ENCODE results near the gene PLCXD1. TPM values are rescaled to one million over a fixed set of nuclear protein-coding genes. Genes with fewer than 3 reads are reported as not detected.
A peak's percentile ranks its signal among the peaks of the same experiment; 100 is the strongest.

The PLCXD1 gene
- polyA plus RNA-seq, 3 donors = 2.9 to 28.7 (median 6.7) TPM

DNA sequence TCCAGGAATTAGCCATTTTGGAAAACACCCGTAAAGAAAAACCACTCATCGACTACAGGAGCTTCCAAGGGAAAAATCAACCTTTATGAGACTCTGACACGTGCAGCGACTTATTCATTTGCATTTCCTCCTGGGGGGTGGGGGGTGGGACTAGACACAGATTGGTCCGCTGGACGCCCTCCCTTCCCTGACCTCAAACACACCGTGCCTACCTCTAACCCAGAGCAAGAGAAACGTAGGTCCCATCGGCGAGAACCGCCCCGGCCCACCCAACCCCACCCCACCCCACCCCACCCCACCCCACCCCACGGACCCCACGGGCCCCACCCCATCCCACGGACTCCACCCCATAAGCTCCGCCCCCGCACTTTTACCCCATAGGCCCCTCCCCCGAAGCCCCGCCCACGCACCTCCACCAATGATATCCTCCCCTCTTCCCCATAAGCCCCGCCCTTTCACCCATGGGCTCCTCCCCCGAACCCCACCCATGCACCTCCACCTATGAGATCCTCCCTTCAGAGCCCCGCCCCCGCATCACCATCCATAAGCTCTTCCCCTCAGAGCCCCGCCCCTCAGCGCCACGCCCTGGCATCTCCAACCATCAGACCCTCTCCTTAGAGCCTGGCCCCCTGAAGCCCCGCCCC, 36.4 kb downstream of the PLCXD1 start:
- Histone ChIP-seq H3K27me3 (ENCODE audit: control insufficient read depth in 2 of 2, insufficient read depth in 2 of 2, low read length in 2 of 2) (peaks cover 0 to 14% of the 10 kb centered on the region in 2 donors), H3K27ac (ENCODE audit: low read depth in 1 of 2, low read length in 2 of 2) (peak overlapping the region; percentile 92 to 93), H3K4me3 (replicated peaks in 1 of 3; ENCODE audit: low read depth in 2 of 3, low read length in 3 of 3) (peak overlapping the region; percentile 17 to 79 (median 59)), H3K36me3 (replicated peaks in 1 of 2; ENCODE audit: control insufficient read depth in 1 of 2, insufficient read depth in 2 of 2, low read length in 2 of 2) (peaks cover 32 to 40% of the 10 kb centered on the region in 2 donors), H3K4me2 (replicated peaks; ENCODE audit: extremely low read depth, low read length, poor library complexity, severe bottlenecking) (peak overlapping the region; percentile 71), H3K9ac (ENCODE audit: insufficient read depth, low read length, poor library complexity, severe bottlenecking) (peak overlapping the region; percentile 91), H3K79me2 (ENCODE audit: insufficient read depth, low read length) (peaks cover 14% of the 10 kb centered on the region), H2AFZ (ENCODE audit: insufficient read depth, low read depth, low read length, poor library complexity, severe bottlenecking) (peak overlapping the region; percentile 46), H4K20me1 (ENCODE audit: insufficient read depth, low read length) (peaks cover 11% of the 10 kb centered on the region), H3K4me1 (ENCODE audit: control insufficient read depth in 1 of 2, insufficient read depth in 2 of 2, low read length in 2 of 2) (peaks cover 19 to 21% of the 10 kb centered on the region in 2 donors), H3K9me3 (replicated peaks in 1 of 2; ENCODE audit: control insufficient read depth in 1 of 2, insufficient read depth in 1 of 2, low read length in 2 of 2) (no peaks in the 10 kb centered on the region)
- H3K27ac Mint-ChIP-seq = peak overlapping the region; percentile 96 to 100 (median 98)
- intact Hi-C loops (cut with micrococcal nuclease) = loop anchor here (2.0 to 5.0 kb wide), 3 partner anchors 40 to 67 kb away; no protein-coding TSS in a partner anchor
- WGBS (ENCODE audit: insufficient coverage) = 20% methylated on average over 11 of the region's 28 CpGs
- no peak for DNase-seq
- peak overlapping the region; percentile 85 to 93 for H3K4me3 Mint-ChIP-seq
- H3K9me3 Mint-ChIP-seq = peaks cover 0 to 14% (median 3%) of the 10 kb centered on the region in 7 donors
- TF ChIP-seq, protein P1, sequence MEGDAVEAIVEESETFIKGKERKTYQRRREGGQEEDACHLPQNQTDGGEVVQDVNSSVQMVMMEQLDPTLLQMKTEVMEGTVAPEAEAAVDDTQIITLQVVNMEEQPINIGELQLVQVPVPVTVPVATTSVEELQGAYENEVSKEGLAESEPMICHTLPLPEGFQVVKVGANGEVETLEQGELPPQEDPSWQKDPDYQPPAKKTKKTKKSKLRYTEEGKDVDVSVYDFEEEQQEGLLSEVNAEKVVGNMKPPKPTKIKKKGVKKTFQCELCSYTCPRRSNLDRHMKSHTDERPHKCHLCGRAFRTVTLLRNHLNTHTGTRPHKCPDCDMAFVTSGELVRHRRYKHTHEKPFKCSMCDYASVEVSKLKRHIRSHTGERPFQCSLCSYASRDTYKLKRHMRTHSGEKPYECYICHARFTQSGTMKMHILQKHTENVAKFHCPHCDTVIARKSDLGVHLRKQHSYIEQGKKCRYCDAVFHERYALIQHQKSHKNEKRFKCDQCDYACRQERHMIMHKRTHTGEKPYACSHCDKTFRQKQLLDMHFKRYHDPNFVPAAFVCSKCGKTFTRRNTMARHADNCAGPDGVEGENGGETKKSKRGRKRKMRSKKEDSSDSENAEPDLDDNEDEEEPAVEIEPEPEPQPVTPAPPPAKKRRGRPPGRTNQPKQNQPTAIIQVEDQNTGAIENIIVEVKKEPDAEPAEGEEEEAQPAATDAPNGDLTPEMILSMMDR (IDR thresholded peaks at IDR 0.05) = no peak
- peaks cover 2 to 18% (median 16%) of the 10 kb centered on the region in 3 donors for H3K27me3 Mint-ChIP-seq (ENCODE audit: low read depth in 3 of 3)
- H3K4me1 Mint-ChIP-seq = peaks cover 16% of the 10 kb centered on the region
- H3K36me3 Mint-ChIP-seq = peaks cover 18% of the 10 kb centered on the region in 2 donors

DNA sequence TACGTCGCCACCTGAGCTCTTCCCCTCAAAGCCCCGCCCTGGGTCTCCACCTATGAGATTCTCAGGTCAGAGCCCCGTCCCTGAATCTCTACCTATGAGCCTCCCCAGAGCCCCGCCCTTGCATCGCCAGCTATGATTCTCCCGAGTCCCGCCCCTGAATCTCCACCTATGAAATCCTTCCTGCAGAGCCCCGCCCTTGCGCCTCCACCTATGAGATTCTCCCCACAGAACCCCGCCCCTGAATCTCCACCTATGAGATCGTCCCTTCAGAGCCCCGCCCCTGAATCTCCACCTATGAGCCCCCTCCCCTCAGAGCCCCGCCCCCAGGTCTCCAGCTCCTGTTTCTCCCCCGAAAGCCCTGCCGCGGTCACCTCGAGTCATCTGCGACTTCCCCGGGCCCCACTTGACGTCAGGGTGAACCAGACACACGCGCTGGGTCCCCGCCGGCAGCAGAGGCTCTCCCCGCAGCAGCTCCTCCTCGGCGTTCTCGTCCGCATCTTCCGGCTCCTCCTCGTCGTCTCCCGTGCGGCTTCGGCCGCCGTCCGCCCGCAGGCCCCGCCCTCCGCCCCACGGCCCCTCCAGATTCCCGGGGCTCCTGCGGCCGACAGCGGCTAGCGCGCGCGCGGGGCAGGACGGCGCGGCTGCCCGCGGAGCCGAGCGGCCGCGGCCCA, 37.0 kb downstream of the PLCXD1 start:
- Histone ChIP-seq H3K9ac (ENCODE audit: insufficient read depth, low read length, poor library complexity, severe bottlenecking) (peak overlapping the region; percentile 91), H3K9me3 (replicated peaks in 1 of 2; ENCODE audit: control insufficient read depth in 1 of 2, insufficient read depth in 1 of 2, low read length in 2 of 2) (no peaks in the 10 kb centered on the region), H3K27ac (ENCODE audit: low read depth in 1 of 2, low read length in 2 of 2) (peak overlapping the region; percentile 92 to 93), H3K79me2 (ENCODE audit: insufficient read depth, low read length) (peaks cover 14% of the 10 kb centered on the region), H2AFZ (ENCODE audit: insufficient read depth, low read depth, low read length, poor library complexity, severe bottlenecking) (peak overlapping the region; percentile 53), H3K36me3 (replicated peaks in 1 of 2; ENCODE audit: control insufficient read depth in 1 of 2, insufficient read depth in 2 of 2, low read length in 2 of 2) (peaks cover 26 to 34% of the 10 kb centered on the region in 2 donors), H3K27me3 (ENCODE audit: control insufficient read depth in 2 of 2, insufficient read depth in 2 of 2, low read length in 2 of 2) (peaks cover 0 to 19% of the 10 kb centered on the region in 2 donors), H3K4me2 (replicated peaks; ENCODE audit: extremely low read depth, low read length, poor library complexity, severe bottlenecking) (peak overlapping the region; percentile 71), H3K4me3 (replicated peaks in 1 of 3; ENCODE audit: low read depth in 2 of 3, low read length in 3 of 3) (peak overlapping the region; percentile 46 to 79 (median 59)), H4K20me1 (ENCODE audit: insufficient read depth, low read length) (peaks cover 11% of the 10 kb centered on the region), H3K4me1 (ENCODE audit: control insufficient read depth in 1 of 2, insufficient read depth in 2 of 2, low read length in 2 of 2) (peaks cover 19 to 21% of the 10 kb centered on the region in 2 donors)
- peak; percentile 99 for DNase-seq
- peak overlapping the region; percentile 85 to 93 for H3K4me3 Mint-ChIP-seq
- intact Hi-C loops (cut with micrococcal nuclease) = loop anchor here (2.0 to 5.0 kb wide), 3 partner anchors 41 to 67 kb away; no protein-coding TSS in a partner anchor
- peaks cover 12% of the 10 kb centered on the region in 2 donors for H3K36me3 Mint-ChIP-seq
- under 1% methylated on average over 61 of the region's 61 CpGs for WGBS (ENCODE audit: insufficient coverage)
- TF ChIP-seq, protein P1 (IDR thresholded peaks at IDR 0.05) = no peak
- peaks cover 0 to 13% (median 3%) of the 10 kb centered on the region in 7 donors for H3K9me3 Mint-ChIP-seq
- H3K27me3 Mint-ChIP-seq (ENCODE audit: low read depth in 3 of 3) = peaks cover 7 to 23% (median 22%) of the 10 kb centered on the region in 3 donors
- H3K27ac Mint-ChIP-seq = peak overlapping the region; percentile 96 to 100 (median 98)
- H3K4me1 Mint-ChIP-seq = peaks cover 22% of the 10 kb centered on the region

Measured in CD14-positive monocyte (primary cell).